HEK293 (cell line): ENCODE results near the gene DCUN1D5.

Source experiments
- CTCF ChIA-PET: fragments of 350-600 bp; formaldehyde crosslinking; extraction: SDS; loops from one replicate; lab custom pipeline; 2021; ENCODE audit warnings: antibody characterized with exemption; lab: Yijun Ruan, JAX
- POLR2A ChIA-PET: fragments of 300-600 bp; formaldehyde crosslinking; extraction: SDS; loops from one replicate; lab custom pipeline; 2020; ENCODE audit warnings: antibody characterized with exemption, inconsistent platforms; lab: Yijun Ruan, JAX
- H3K27ac ChIP-seq: fragments of 200-500 bp; sonication (Bioruptor generic); 2 replicates; pipeline ENCODE4 v1.5.1; 2014; ENCODE audit warnings: low read depth, low read length, control low read depth, inconsistent platforms; ENCODE audit errors: extremely low read depth
- H3K36me3 ChIP-seq, 2 experiments: fragments of 200-500 bp in 1 of 2; sonication (Bioruptor generic) in 1 of 2; 1 replicate in 1 of 2; 2 replicates in 1 of 2; pipeline ENCODE4 v1.5.1; 2014 to 2017; ENCODE audit warnings: inconsistent platforms in 2 of 2, low read length in 2 of 2; ENCODE audit not compliant: control insufficient read depth in 2 of 2, insufficient read depth in 1 of 2
- H3K4me1 ChIP-seq: fragments of 200-500 bp; sonication (Bioruptor generic); 2 replicates; pipeline ENCODE4 v1.5.1; 2014; ENCODE audit warnings: mild to moderate bottlenecking, low read length, inconsistent platforms; ENCODE audit not compliant: control insufficient read depth, insufficient read depth
- H3K4me3 ChIP-seq: 2 replicates; pipeline ENCODE4 v1.5.1; 2011; ENCODE audit warnings: low read depth, mild to moderate bottlenecking, control low read depth, low read length, moderate library complexity
- H3K9me3 ChIP-seq: fragments of 200-500 bp; sonication (Bioruptor generic); 2 replicates; pipeline ENCODE4 v1.5.1; 2014; ENCODE audit warnings: low read depth, low read length, inconsistent platforms; ENCODE audit not compliant: control insufficient read depth, insufficient read depth
- GLI4 ChIP-seq: fragments of 450-650 bp; formaldehyde crosslinking; IDR thresholded peaks from 2 replicates; pipeline ENCODE4 v1.5.1; 2016; ENCODE audit warnings: missing biosample characterization, missing genetic modification characterization
- GLIS2 ChIP-seq: fragments of 450-650 bp; formaldehyde crosslinking; IDR thresholded peaks from 2 replicates; pipeline ENCODE4 v1.5.1; 2016; ENCODE audit warnings: missing biosample characterization, missing genetic modification characterization
- HOXD13 ChIP-seq: sonication (generic); formaldehyde crosslinking; IDR thresholded peaks from 2 replicates; pipeline ENCODE4 v1.8.0; 2022; ENCODE audit warnings: missing genetic modification reagents, borderline replicate concordance
- KLF10 ChIP-seq: fragments of 450-650 bp; IDR thresholded peaks from 2 replicates; pipeline ENCODE4 v1.5.1; 2018; ENCODE audit warnings: missing biosample characterization, mild to moderate bottlenecking, missing genetic modification characterization
- SALL2 ChIP-seq: fragments of 450-650 bp; formaldehyde crosslinking; IDR thresholded peaks from 2 replicates; pipeline ENCODE4 v1.5.0; 2017; ENCODE audit warnings: missing biosample characterization, mild to moderate bottlenecking, missing genetic modification characterization, borderline replicate concordance
- SP3 ChIP-seq: fragments of 450-650 bp; formaldehyde crosslinking; IDR thresholded peaks from 2 replicates; pipeline ENCODE4 v1.5.1; 2016; ENCODE audit warnings: missing biosample characterization, missing genetic modification characterization
- YY2 ChIP-seq: fragments of 450-650 bp; formaldehyde crosslinking; IDR thresholded peaks from 2 replicates; pipeline ENCODE4 v1.5.1; 2016; ENCODE audit warnings: missing biosample characterization, missing genetic modification characterization
- ZBTB17 ChIP-seq: fragments of 450-650 bp; formaldehyde crosslinking; IDR thresholded peaks from 2 replicates; pipeline ENCODE4 v1.5.1; 2016; ENCODE audit warnings: missing biosample characterization, missing genetic modification characterization
- ZBTB21 ChIP-seq: fragments of 450-650 bp; formaldehyde crosslinking; IDR thresholded peaks from 2 replicates; pipeline ENCODE4 v1.5.1; 2017; ENCODE audit warnings: missing biosample characterization, missing genetic modification characterization
- ZNF114 ChIP-seq: fragments of 450-650 bp; formaldehyde crosslinking; IDR thresholded peaks from 2 replicates; pipeline ENCODE4 v1.5.0; 2017; ENCODE audit warnings: missing biosample characterization, missing genetic modification characterization
- ZNF175 ChIP-seq: fragments of 450-650 bp; formaldehyde crosslinking; IDR thresholded peaks from 2 replicates; pipeline ENCODE4 v1.5.1; 2016; ENCODE audit warnings: missing biosample characterization, missing genetic modification characterization
- ZNF23 ChIP-seq: fragments of 450-650 bp; formaldehyde crosslinking; IDR thresholded peaks from 2 replicates; pipeline ENCODE4 v1.5.1; 2016; ENCODE audit warnings: missing biosample characterization, missing genetic modification characterization, borderline replicate concordance
- ZNF239 ChIP-seq: fragments of 450-650 bp; formaldehyde crosslinking; IDR thresholded peaks from 2 replicates; pipeline ENCODE4 v1.5.1; 2016; ENCODE audit warnings: missing biosample characterization, missing genetic modification characterization
- ZNF274 ChIP-seq, 2 experiments: fragments of 200-500 bp in 1 of 2; fragments of 450-650 bp in 1 of 2; sonication (Bioruptor generic) in 1 of 2; formaldehyde crosslinking in 1 of 2; IDR thresholded peaks; 2 replicates each; pipeline versions ENCODE4 v1.5.1 to v1.6.1; 2014 to 2016; ENCODE audit warnings: borderline replicate concordance in 1 of 2, inconsistent platforms in 1 of 2, low read length in 1 of 2, missing biosample characterization in 1 of 2, missing genetic modification characterization in 1 of 2
- ZNF37A ChIP-seq: fragments of 450-650 bp; IDR thresholded peaks from 2 replicates; pipeline ENCODE4 v1.5.1; 2018; ENCODE audit warnings: missing biosample characterization, missing genetic modification characterization
- ZNF416 ChIP-seq: fragments of 450-650 bp; formaldehyde crosslinking; IDR thresholded peaks from 2 replicates; pipeline ENCODE4 v1.5.1; 2016; ENCODE audit warnings: missing biosample characterization, missing genetic modification characterization
- ZNF473 ChIP-seq: fragments of 450-650 bp; formaldehyde crosslinking; IDR thresholded peaks from 2 replicates; pipeline ENCODE4 v1.5.1; 2017; ENCODE audit warnings: missing biosample characterization, missing genetic modification characterization
- ZNF48 ChIP-seq: fragments of 450-650 bp; formaldehyde crosslinking; IDR thresholded peaks from 2 replicates; pipeline ENCODE4 v1.5.1; 2016; ENCODE audit warnings: missing biosample characterization, missing genetic modification characterization
- ZNF529 ChIP-seq: fragments of 450-650 bp; formaldehyde crosslinking; IDR thresholded peaks from 2 replicates; pipeline ENCODE4 v1.5.1; 2017; ENCODE audit warnings: missing genetic modification characterization, missing biosample characterization; ENCODE audit not compliant: insufficient replicate concordance
- ZNF555 ChIP-seq: fragments of 450-650 bp; formaldehyde crosslinking; conservative IDR thresholded peaks from 2 replicates; pipeline ENCODE4 v1.5.1; 2017; ENCODE audit warnings: missing biosample characterization, mild to moderate bottlenecking, missing genetic modification characterization, inconsistent platforms
- ZNF558 ChIP-seq: fragments of 450-650 bp; formaldehyde crosslinking; IDR thresholded peaks from 2 replicates; pipeline ENCODE4 v1.5.1; 2016; ENCODE audit warnings: missing biosample characterization, missing genetic modification characterization
- ZNF747 ChIP-seq: fragments of 450-650 bp; formaldehyde crosslinking; IDR thresholded peaks from 2 replicates; pipeline ENCODE4 v1.5.1; 2016; ENCODE audit warnings: missing biosample characterization, missing genetic modification characterization
- ZNF791 ChIP-seq: fragments of 450-650 bp; formaldehyde crosslinking; IDR thresholded peaks from 2 replicates; pipeline ENCODE4 v1.5.1; 2016; ENCODE audit warnings: missing biosample characterization, missing genetic modification characterization
- ZNF843 ChIP-seq: fragments of 450-650 bp; formaldehyde crosslinking; IDR thresholded peaks from 2 replicates; pipeline ENCODE4 v1.5.1; 2016; ENCODE audit warnings: missing biosample characterization, missing genetic modification characterization
- ZSCAN18 ChIP-seq: fragments of 450-650 bp; formaldehyde crosslinking; IDR thresholded peaks from 2 replicates; pipeline ENCODE4 v1.5.1; 2016; ENCODE audit warnings: missing biosample characterization, missing genetic modification characterization
- TF ChIP-seq, protein P1 (sequence below): fragments of 450-650 bp; formaldehyde crosslinking; IDR thresholded peaks from 2 replicates; pipeline ENCODE4 v1.5.1; 2017; ENCODE audit warnings: missing biosample characterization, missing genetic modification characterization
- TF ChIP-seq, protein P2 (sequence below): fragments of 450-650 bp; formaldehyde crosslinking; IDR thresholded peaks from 2 replicates; pipeline ENCODE4 v1.5.1; 2017; ENCODE audit warnings: missing biosample characterization, missing genetic modification characterization
- TF ChIP-seq, protein P3 (sequence below): fragments of 450-650 bp; formaldehyde crosslinking; IDR thresholded peaks from 2 replicates; pipeline ENCODE4 v1.5.1; 2016; ENCODE audit warnings: missing biosample characterization, missing genetic modification characterization, low read depth

The DCUN1D5 gene

GRCh38 chr11:103070142-103070541 lies 21.8 kb downstream of the DCUN1D5 start:
- Histone ChIP-seq H3K36me3 (peaks cover 4 to 59% of the 10 kb centered on the region in 2 experiments), H3K4me1 (no peaks in the 10 kb centered on the region), H3K4me3 (no peak overlapping the region), H3K9me3 (no peaks in the 10 kb centered on the region), H3K27ac (no peak overlapping the region)
- POLR2A ChIA-PET: interaction anchor here (1.6 kb wide), 1 partner anchor 22 kb away, joined by 5 read pairs; the partner anchor contains the start of gene DCUN1D5
- TF ChIP-seq ZNF416 (no peak), ZNF843 (no peak), KLF10 (tag by site-specific recombination) (no peak), ZNF23 (tag by site-specific recombination) (no peak), ZNF791 (no peak), ZNF747 (tag by site-specific recombination) (no peak), ZBTB21 (tag by site-specific recombination) (no peak), ZNF274 (IDR thresholded peaks at IDR 0.05; ENCODE audit: low read length) (no peak), ZNF274 (tag by site-specific recombination; IDR thresholded peaks at IDR 0.05; ENCODE audit: borderline replicate concordance) (no peak), ZBTB17 (no peak), ZNF558 (tag by site-specific recombination) (no peak), ZNF473 (tag by site-specific recombination) (no peak), ZNF555 (no peak), ZNF239 (tag by site-specific recombination) (no peak), ZNF529 (tag by site-specific recombination) (no peak), ZNF37A (tag by site-specific recombination) (no peak), ZSCAN18 (tag by site-specific recombination) (no peak), GLIS2 (tag by site-specific recombination) (no peak), SP3 (tag by site-specific recombination) (no peak)
- TF ChIP-seq, protein P1, sequence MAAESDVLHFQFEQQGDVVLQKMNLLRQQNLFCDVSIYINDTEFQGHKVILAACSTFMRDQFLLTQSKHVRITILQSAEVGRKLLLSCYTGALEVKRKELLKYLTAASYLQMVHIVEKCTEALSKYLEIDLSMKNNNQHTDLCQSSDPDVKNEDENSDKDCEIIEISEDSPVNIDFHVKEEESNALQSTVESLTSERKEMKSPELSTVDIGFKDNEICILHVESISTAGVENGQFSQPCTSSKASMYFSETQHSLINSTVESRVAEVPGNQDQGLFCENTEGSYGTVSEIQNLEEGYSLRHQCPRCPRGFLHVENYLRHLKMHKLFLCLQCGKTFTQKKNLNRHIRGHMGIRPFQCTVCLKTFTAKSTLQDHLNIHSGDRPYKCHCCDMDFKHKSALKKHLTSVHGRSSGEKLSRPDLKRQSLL: no peak
- TF ChIP-seq, protein P2, sequence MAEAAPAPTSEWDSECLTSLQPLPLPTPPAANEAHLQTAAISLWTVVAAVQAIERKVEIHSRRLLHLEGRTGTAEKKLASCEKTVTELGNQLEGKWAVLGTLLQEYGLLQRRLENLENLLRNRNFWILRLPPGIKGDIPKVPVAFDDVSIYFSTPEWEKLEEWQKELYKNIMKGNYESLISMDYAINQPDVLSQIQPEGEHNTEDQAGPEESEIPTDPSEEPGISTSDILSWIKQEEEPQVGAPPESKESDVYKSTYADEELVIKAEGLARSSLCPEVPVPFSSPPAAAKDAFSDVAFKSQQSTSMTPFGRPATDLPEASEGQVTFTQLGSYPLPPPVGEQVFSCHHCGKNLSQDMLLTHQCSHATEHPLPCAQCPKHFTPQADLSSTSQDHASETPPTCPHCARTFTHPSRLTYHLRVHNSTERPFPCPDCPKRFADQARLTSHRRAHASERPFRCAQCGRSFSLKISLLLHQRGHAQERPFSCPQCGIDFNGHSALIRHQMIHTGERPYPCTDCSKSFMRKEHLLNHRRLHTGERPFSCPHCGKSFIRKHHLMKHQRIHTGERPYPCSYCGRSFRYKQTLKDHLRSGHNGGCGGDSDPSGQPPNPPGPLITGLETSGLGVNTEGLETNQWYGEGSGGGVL: no peak
- CTCF ChIA-PET: interaction anchor here (1.1 kb wide), 1 partner anchor 158 kb away, joined by 3 read pairs; no protein-coding TSS in a partner anchor

GRCh38 chr11:103069367-103069766 lies 22.6 kb downstream of the DCUN1D5 start:
- H3K4me1 ChIP-seq: no peaks in the 10 kb centered on the region
- H3K27ac ChIP-seq: no peak overlapping the region
- H3K9me3 ChIP-seq: no peaks in the 10 kb centered on the region
- no peak overlapping the region for H3K4me3 ChIP-seq
- peaks cover 4 to 61% of the 10 kb centered on the region in 2 experiments for H3K36me3 ChIP-seq
- TF ChIP-seq ZNF48 (tag by site-specific recombination) (no peak), YY2 (tag by site-specific recombination) (no peak), ZNF114 (tag by site-specific recombination) (no peak), GLI4 (tag by site-specific recombination) (no peak), ZNF175 (tag by site-specific recombination) (no peak), GLIS2 (tag by site-specific recombination) (no peak), HOXD13 (CRISPR knock-in tag) (no peak), SALL2 (no peak)
- TF ChIP-seq, protein P3, sequence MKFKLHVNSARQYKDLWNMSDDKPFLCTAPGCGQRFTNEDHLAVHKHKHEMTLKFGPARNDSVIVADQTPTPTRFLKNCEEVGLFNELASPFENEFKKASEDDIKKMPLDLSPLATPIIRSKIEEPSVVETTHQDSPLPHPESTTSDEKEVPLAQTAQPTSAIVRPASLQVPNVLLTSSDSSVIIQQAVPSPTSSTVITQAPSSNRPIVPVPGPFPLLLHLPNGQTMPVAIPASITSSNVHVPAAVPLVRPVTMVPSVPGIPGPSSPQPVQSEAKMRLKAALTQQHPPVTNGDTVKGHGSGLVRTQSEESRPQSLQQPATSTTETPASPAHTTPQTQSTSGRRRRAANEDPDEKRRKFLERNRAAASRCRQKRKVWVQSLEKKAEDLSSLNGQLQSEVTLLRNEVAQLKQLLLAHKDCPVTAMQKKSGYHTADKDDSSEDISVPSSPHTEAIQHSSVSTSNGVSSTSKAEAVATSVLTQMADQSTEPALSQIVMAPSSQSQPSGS (tag by site-specific recombination): no peak
- TF ChIP-seq, all 188 proteins: peak for 0
- CTCF ChIA-PET: interaction anchor here (0.6 kb wide), 1 partner anchor 39 kb away, joined by 3 read pairs; no protein-coding TSS in a partner anchor
- POLR2A ChIA-PET: no interaction called here
